GDM1 (cell line): Measurements from ENCODE around the gene ATF6.
A peak's percentile ranks its signal among the peaks of the same experiment; 100 is the strongest.
"Not testable (repeated sequence)": the region's sequence is repeated elsewhere in the genome, so short reads cannot be mapped to it uniquely, and the experiment has no call there.

ENCODE experiments used
- DNase-seq: peaks from one replicate; lab custom pipeline; 2025; lab: John Stamatoyannopoulos, UW

Gene ATF6

DNA sequence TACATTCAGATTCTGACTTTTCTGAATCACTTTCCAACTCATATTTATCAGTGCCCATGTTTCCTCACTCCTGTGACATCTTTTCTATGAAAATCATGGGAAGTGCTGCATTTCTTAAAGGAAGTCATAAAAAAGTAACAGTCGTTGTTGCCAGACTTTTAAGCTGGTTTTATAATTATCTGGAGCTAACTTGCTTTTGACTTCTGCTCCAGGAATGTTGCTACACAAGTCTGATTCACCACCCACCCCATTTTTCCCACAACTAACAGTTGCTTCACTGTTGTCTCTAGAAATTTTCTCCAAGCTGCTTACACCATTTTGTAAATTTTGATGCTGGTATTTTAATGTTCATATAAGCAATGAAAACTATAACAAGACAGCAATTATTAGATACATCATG lies 32.6 kb upstream of the ATF6 start:
- no peak for DNase-seq

DNA sequence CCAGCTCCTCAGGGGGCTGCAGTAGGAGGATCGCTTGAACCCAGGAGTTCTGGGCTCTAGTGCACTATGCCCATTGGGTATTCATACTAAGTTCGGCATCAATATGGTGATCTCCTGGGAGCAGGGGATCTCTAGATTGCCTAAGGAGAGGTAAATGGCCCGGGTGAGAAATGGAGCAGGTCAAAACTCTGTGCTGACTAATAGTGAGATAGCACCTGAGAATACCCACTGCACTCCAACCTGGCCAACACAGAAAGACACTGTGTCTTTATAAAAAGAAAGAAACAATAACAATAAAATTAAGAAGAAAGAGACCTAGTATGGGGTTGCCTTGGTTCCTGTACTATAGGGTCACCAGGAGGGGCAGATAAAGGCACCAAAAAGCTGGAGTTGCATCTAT lies 30.3 kb upstream of the ATF6 start:
- no peak for DNase-seq

DNA sequence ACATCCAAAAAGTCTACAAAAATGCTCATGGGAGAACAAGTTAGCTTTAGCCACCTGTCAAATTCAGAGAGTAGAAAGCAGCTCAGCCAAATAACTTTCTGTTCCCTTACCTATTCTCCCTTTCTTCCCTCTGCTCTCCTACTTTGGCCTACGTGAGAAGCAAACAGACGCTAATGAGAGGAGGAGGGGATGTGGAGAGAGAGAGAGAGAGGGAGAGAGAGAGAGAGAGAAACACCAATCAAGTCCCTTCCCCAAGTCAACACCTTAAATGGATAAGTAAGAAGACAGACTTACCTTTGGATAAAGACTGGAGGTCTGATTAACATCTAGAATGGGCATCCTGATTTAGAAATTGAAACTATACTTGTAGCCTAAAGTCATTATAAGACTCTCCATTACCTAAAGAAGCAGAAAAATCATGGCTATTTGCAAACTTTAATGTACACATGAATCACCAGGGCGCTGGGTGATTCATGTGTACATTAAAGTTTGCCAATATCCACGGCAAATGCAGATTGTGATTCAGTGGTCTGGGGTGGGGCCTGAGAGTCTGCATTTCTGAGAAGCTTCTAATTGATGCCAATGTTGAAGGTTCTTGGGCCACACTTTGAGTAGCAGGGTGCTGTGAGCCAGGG lies 29.7 kb upstream of the ATF6 start:
- no peak for DNase-seq

DNA sequence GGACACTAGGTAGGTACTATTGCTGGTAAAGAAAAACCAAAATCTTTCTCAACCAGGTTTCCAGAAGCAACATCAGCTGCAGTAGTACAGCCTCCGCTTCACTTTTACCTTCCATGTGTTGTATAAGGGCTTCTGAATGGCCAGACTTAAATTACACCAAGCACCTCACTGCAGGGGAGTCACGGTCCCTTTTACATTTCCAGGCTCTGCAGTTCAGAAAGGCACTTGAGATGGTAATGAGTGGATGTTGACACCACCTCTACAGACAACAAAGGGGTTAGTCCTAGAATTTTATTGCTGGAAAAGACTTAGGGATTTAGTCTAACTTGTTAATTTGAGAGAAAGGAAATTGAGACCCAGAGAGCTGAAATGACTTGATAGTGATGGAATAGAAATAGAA lies 28.5 kb upstream of the ATF6 start:
- DNase-seq = no peak

DNA sequence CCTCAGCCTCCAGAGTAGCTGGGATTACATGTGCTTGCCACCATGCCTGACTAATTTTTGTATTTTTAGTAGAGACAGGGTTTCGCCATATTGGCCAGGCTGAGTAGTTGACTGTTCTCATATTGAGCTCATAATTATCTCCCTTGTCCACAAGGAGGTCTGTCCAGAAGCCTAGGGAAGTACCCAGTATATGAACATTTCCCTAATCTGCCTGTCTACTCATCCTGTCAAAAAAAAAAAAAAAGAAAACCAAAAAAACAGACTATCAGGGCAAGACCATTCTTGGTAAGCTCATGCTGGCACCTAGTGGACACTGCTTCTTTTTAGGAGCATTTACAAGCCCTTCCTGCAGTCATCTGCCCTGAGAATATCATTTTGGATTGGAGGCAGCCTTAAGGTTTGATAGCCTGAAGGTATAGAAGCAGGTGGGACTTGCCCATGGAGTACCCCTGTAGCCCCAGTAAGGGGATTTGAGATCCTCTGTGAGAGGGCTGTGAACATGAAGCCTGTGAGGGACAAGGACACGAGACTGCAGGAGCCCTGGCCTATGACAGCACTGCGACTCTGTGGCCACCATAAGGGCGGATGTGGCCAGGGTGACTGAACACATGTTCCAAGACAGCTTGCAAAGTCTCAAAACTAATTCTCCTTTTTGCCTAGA lies 27.4 kb upstream of the ATF6 start:
- DNase-seq = peak; percentile 83

DNA sequence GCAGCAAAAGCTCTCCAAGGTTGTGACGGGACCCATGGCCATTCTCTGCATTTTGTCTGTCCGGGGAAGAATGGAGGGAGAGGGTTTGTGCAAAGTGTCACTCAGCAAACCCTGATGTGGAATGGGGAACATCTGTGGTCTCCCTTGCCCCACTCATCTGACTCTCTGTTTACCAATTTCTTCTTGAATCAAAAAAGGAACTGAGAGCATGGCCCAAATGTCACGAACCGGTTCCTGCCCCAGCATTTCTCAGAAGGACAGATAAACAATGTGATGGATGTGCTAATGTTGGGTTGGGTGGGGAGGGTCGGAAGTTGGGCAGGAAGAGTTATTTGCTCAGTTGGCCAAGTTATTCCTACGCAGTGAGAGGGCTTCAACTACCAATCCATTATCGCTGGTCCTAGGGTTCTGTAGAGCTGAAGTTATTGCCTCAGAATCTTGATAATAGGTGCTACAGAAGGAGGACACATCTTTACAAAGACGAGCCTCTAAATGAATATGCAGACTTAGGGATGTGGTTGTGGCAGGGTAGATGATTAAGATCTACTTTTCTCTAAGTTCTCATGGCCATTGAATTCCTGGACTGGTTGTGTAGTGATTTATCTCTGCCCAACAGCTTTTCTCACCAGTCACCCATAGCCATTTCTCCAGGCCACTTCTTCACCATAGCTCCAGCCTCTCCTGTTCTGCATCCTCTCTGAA lies 26.1 kb upstream of the ATF6 start:
- no peak for DNase-seq

DNA sequence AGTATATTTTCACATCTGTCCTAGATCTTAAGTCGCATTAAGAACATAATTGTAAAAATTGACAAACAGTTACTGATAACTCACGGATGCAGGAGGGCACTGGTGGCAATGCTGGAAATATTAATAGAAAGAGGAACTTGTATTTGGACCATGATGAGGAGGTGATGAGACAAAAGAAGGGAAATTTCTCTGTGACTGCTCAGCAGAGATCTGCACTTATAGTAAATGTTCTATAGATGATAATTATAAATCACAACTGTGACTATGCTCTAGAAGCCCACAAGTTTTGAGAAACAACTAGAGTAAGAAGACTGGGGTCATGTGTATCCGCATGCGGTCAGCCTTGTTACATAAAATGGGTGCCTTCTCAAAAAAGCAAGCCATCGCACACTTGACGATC lies 25.2 kb upstream of the ATF6 start:
- DNase-seq = no peak

DNA sequence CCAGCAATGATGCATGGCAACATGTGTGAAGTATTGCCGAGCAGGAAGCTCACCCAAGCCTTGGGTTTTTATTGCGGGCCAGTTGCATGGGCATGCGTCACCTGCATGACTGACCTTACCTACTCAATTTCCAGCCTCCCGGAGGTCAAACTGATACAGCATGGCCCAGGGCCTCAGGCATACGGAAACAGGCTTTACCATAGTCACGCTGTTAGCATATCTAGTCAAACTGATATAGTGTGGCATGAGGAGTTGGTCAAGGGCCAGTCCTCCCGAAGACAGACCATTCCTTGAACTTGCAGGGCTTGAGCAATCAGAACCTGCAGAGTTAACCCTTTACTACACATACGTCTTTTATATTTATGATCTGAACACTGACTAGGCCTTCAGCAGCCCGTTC lies 22.9 kb upstream of the ATF6 start:
- DNase-seq = no peak

DNA sequence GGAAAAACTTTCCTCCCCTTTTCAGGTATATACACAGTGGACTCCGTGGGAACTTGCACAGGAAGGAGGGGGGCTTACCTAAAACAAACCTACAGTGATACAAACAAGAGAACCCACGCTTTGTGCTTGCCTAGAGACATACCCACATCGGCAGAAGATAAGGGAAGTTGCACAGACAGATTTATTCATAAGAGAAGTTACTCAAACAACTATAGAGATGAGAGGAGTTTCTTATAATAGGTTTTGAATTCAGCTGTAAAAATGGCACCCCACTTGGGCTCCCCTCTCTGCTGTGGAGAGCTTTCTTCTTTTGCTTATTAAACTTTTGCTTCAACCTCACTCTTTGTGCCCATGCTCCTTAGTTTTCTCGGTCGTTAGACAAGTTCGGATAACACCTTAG lies 18.3 kb upstream of the ATF6 start:
- no peak for DNase-seq

DNA sequence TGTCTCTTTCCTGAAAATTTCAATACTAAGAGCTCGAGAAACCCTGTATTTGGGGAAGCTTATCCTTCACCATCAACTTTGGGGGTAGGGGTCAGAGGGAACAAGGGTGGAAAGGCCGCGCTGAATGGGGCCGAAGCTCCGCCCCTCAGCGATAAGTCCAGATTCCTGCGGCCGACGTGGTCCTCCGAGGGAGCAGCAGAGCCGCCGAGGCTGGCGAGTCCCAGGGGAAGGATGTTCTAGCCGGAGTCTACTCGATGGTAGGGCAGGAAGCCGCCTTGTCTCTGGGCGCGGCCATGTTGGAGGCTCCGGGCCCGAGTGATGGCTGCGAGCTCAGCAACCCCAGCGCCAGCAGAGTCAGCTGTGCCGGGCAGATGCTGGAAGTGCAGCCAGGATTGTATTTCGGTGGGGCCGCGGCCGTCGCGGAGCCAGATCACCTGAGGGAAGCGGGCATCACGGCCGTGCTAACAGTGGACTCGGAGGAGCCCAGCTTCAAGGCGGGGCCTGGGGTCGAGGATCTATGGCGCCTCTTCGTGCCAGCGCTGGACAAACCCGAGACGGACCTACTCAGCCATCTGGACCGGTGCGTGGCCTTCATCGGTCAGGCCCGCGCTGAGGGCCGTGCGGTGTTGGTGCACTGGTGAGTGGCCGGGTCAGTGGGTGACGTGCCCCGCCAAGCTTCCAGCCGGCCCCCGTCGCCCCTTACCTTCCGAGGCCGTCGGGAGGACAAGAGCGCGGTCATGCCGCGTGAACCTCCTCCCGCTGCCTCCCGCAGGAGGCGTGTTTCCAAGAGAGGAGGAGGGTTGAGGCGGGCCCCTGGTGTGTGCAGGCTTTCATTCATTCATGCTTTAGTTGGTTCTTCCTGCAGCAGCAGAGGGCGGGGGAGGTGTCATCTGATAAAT lies 16.4 kb upstream of the ATF6 start, which contains the start of gene DUSP12:
TSS of gene DUSP12 (plus strand) at position 278 of the 899 bp plus-strand sequence. CDS start at position 294, 16 bp downstream.
- DNase-seq = peak; percentile 90

DNA sequence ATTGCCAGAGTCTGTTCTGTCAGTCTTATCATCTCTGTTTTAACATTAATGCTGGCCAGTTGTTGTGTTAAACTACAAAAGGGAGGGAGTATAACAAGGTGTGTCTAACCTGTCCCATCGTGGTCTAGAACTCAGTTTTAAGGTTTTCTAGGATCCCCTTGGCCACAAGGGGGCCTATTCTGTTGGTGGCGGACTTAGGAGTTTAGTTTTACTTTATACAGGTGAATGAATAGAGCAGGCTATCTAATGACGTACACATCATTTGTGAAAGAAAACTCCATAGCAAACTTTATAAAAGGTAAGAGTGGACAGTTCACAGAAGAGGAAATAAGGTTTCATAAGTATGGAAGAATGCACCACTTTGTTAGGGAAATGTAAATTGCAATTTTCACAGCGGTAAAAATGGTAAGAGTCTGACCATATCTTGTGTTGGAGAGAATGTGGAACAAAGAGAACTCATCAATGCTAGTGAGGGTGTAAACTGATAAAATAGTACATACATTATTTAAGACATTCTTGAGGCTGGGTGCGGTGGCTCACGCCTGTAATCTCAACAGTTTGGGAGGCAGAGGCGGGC lies 2.5 kb upstream of the ATF6 start:
- no peak for DNase-seq

DNA sequence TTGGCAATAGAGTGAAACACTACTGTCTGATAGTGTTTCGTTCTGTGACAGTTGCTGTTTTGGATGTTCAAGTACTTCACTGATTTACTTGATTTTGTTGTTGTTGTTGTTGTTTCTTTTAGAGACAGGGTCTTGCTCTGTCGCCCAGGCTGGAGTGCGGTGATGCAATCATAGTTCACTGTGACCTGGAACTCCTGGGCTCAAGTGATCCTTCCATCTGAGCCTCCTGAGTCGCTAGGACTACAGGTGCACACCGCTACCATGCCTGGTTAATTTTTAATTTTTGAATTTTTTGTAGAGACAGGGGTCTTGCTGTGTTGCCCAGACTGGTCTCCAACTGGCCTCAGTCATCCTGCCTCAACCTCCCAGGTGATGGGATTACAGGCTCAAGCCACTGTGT lies 2.3 kb downstream of the ATF6 start:
- DNase-seq = no peak

DNA sequence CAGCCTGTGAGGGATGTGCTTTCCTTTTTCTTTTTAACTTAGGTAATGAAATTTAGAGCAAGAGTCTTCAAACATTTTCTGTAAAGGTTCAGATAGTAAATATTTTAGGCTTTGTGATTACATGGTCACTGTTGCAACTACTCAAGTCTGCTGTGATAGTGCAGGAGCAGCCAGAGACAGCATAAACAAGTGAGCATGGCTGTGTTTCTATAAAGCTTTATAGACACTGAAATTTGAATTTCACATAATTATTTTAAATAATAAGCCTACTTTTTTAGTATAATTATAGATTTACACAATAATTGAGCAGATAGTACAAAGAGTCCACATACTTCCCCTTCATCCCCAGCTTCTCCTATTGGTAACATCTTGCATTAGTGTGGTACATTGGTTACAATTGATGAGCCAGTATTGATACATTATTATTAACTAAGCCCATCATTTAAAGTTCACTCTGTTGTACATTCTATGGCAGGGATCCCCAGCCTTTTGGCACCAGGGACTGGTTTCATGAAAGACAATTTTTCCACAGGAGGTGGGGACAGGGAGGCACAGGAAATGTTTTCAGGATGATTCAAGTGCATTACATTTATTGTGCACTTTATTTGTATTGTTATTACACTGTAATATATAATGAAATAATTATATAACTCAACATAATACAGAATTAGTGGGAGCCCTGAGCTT lies 3.0 kb downstream of the ATF6 start:
- DNase-seq = no peak

DNA sequence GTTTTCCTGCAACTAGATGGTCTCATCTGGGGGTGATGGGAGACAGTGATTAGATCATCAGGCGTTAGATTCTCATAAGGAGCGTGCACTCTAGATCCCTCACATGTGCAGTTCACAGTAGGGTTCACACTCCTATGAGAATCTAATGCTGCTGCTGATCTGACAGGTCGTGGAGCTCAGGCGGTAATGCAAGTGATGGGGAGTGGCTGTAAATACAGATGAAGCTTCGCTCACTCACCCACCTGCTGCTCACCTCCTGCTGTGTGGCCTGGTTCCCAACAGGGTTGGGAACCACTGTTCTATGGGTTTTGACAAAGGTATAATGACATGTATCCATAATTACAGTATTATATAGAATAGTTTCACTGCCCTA lies 3.5 kb downstream of the ATF6 start:
- not testable (repeated sequence) for DNase-seq

DNA sequence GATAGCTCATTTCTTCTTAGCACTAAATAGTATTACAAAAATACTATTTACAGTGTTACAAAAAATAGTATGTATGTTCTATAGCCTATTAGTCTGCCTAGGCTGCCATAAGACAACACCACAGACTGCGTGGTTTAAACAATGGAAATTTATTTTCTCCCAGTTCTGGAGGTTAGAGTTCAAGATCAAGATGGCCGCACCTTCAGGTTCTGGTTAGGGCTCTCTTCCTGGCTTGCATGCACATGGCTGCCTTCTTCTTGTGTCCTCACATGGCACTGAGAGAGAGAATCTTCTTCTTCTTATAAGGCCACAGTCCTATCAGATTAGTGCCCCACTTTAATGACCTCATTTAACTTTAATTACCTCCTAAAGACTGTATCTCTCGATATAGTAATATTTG lies 4.1 kb downstream of the ATF6 start:
- no peak for DNase-seq

DNA sequence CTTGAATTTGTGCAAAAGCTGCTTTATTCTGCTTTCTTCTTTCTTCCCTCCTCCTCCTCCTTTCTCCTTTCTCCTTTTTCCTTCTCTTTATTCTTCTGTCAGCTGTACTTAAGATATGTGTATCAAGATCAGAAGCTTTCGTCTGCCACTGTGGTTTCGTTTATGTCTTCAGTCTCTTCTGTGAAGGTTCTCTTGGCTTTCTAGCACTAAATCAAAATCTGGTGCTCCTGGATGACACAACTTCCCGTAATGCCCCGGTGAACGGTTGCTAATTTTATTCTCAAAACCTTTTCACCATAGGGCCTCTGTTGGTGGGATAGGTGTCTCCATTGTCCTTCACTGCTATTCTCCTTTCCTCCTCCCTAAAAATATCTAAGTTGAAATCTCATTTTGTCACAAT lies 5.0 kb downstream of the ATF6 start:
- DNase-seq = no peak

DNA sequence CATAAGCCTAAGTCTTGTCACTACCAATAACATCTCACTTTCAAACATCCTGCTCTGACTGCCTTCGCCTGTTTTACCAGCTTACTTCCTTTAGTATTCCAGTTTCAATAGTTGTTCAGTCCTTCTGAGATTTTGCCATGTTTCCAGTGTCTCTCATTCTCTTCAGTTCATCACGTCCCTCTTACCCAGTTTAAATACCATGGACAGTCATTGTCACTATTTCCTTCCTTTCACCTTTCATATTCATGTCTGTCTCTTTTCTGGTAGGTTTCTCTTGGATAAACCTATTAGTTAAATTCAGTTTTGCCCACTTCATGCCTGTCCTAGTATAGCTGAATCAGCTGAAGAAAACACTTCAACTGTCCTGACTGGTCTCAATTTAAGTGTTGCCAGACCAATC lies 5.9 kb downstream of the ATF6 start:
- DNase-seq = no peak

DNA sequence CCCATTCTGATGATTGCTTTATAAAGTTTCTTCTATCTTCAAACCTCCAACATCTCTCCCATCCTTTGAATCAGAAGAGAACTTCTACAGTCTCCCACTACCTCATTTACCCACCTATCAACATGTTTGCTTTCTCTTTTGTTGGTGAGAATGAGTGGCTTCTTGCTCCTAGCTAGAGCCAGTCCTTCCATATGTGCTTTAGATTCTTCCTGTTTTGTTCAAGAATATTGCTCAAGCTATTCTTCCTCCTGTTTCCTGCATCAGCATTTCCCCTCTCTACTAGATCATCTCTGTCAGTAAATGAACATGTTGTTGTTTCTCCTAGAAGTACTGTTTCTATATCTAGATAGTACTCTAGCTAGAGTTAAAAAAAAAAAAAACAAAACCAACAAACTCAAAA lies 6.3 kb downstream of the ATF6 start:
- peak; percentile 24 for DNase-seq

DNA sequence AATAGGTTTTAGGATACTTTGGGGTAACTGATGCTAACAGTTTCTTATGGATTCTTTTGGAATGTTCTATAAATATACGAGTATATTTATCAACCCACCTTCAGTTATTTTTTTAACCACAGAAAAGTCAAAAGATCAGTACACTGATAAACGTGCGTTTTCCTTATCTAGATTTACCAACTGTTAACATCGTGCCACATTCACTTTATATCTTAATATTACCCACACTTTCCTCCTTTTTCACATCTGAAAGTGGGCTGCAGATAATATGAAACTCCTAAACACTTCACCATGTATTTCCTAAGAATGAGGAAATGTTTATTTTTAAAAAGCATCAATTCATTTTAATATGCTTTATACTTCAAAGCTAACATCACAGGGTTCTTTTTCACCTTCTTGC lies 7.7 kb downstream of the ATF6 start:
- no peak for DNase-seq

DNA sequence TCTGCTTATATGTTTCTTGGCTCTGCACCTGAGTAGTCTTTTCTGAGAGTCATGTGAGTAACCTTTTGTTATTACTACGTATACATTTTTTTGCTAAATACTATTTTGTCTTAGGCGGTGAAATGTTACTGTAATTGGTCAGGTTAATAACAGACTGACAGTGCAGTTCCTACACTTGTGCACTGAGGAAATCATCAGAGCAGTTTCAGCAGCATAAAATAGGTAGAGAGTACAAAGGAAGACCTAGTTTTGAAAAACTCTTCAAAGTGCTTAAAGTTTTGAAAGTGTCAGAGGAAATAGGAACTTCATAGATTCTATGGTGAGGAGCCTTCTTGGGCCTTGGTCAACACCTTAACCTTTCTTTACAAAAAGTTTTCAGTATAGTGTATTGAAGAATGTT lies 11.1 kb downstream of the ATF6 start:
- no peak for DNase-seq

DNA sequence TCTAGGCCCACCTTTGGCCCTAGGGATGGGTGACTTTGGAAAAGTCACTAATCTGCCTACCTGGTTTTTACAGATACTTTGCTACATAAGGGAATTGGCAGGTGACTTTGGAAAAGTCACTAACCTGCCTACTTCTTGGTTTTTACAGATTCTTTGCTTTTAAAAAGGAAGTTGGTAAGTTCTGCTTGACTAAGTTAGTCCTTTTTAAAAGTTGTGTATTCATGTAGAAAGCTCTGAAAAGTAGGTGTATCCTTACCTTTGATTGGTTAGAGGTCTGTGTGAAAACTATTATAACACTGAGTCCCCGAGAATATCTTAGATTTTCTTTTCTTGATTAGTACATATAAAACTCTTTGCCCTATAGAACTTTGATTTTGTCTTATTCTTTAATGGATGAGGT lies 12.4 kb downstream of the ATF6 start:
- DNase-seq = no peak

DNA sequence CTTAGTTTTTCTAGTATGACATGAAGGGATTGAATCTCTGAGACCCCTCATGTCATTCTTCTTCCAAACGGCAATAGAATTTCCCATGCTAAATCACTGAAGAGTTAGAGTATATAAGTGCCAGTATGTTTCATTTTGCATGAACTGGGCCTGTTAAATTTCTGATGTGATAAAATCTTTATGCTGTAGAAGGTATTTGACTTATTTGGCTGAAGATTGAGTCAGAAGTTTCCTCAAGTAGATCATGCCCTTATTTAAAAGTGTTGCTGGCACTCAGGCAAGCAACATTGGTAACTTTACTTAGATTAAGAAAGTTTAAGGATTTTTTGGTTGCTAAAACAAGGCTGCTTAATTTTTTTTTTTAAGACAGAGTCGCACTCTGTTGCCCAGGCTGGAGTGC lies 13.3 kb downstream of the ATF6 start:
- no peak for DNase-seq
